ENCODE measurements around the gene RELN.

- TF ChIP-seq CTCF (IDR thresholded peaks at IDR 0.05; ENCODE audit: low read depth, low read length) (no peak), MAX (IDR thresholded peaks at IDR 0.05; ENCODE audit: low read depth, low read length) (no peak), POLR2A (IDR thresholded peaks at IDR 0.05; ENCODE audit: extremely low read depth, insufficient read length) (no peak), MYC (IDR thresholded peaks at IDR 0.05; ENCODE audit: low read depth, low read length) (no peak)
These were observed 356.5 kb downstream of the RELN start for GRCh38 chr7:103632972-103633371.
